ENCODE data around the gene GJE1. TPM values are rescaled to one million over a fixed set of nuclear protein-coding genes. Genes with fewer than 3 reads are reported as not detected.

GJE1 gene
- total RNA-seq, 1 donor from 2014 or later, result not detected

GRCh38 chr6:142178129-142178528 is 45.4 kb downstream of the GJE1 start:
- Mint-ChIP-seq H3K4me3 (ENCODE audit: low read depth) (no peak overlapping the region), H3K36me3 (ENCODE audit: insufficient read depth) (peaks cover 34% of the 10 kb centered on the region), H3K27me3 (no peaks in the 10 kb centered on the region), H3K27ac (no peak overlapping the region), H3K4me1 (ENCODE audit: low read depth) (no peaks in the 10 kb centered on the region), H3K9me3 (ENCODE audit: low read depth) (peaks cover 10% of the 10 kb centered on the region)
- DNase-seq (ENCODE audit: low spot score, unreplicated experiment), result no peak
- TF ChIP-seq CTCF (IDR thresholded peaks at IDR 0.05; ENCODE audit: unreplicated experiment), result no peak

- H3K27ac Mint-ChIP-seq, result no peak overlapping the region
- H3K4me1 Mint-ChIP-seq (ENCODE audit: low read depth), result peaks cover 5% of the 10 kb centered on the region
- no peak overlapping the region for H3K4me3 Mint-ChIP-seq (ENCODE audit: low read depth)
- H3K27me3 Mint-ChIP-seq, result no peaks in the 10 kb centered on the region
- peaks cover 19% of the 10 kb centered on the region for H3K36me3 Mint-ChIP-seq (ENCODE audit: insufficient read depth)
- peaks cover 10% of the 10 kb centered on the region for H3K9me3 Mint-ChIP-seq (ENCODE audit: low read depth)
- no peak for DNase-seq (ENCODE audit: low spot score, unreplicated experiment)
- no peak for TF ChIP-seq CTCF (IDR thresholded peaks at IDR 0.05; ENCODE audit: unreplicated experiment)
Observed at GRCh38 chr6:142182004-142182403, 49.3 kb downstream of the GJE1 start.

- H3K4me1 Mint-ChIP-seq (ENCODE audit: low read depth), result peaks cover 6% of the 10 kb centered on the region
- H3K27me3 Mint-ChIP-seq, result no peaks in the 10 kb centered on the region
- H3K27ac Mint-ChIP-seq, result no peak overlapping the region
- H3K4me3 Mint-ChIP-seq (ENCODE audit: low read depth), result no peak overlapping the region
- H3K9me3 Mint-ChIP-seq (ENCODE audit: low read depth), result no peaks in the 10 kb centered on the region
- peaks cover 8% of the 10 kb centered on the region for H3K36me3 Mint-ChIP-seq (ENCODE audit: insufficient read depth)
- DNase-seq (ENCODE audit: low spot score, unreplicated experiment), result no peak
- no peak for TF ChIP-seq CTCF (IDR thresholded peaks at IDR 0.05; ENCODE audit: unreplicated experiment)
Observed at GRCh38 chr6:142183351-142183750, 50.6 kb downstream of the GJE1 start.

- no peak for TF ChIP-seq CTCF (IDR thresholded peaks at IDR 0.05; ENCODE audit: unreplicated experiment)
- Mint-ChIP-seq H3K4me1 (ENCODE audit: low read depth) (peaks cover 6% of the 10 kb centered on the region), H3K27ac (no peak overlapping the region), H3K9me3 (ENCODE audit: low read depth) (no peaks in the 10 kb centered on the region), H3K27me3 (no peaks in the 10 kb centered on the region), H3K36me3 (ENCODE audit: insufficient read depth) (peaks cover 8% of the 10 kb centered on the region), H3K4me3 (ENCODE audit: low read depth) (no peak overlapping the region)
- DNase-seq (ENCODE audit: low spot score, unreplicated experiment), result no peak
Observed at GRCh38 chr6:142184307-142184706, 51.6 kb downstream of the GJE1 start.

Other genes starting within 250 kb of the GJE1 start
- 0.74 TPM in 1 of 2 replicates, not detected in the other for gene NMBR, start 14.2 kb downstream of the GJE1 start, total RNA-seq
- 49.6 and 52.5 TPM in 2 replicates for gene VTA1, start 14.3 kb downstream of the GJE1 start, total RNA-seq
- gene ADGRG6, start 169.1 kb downstream of the GJE1 start, total RNA-seq, result 126 and 139 TPM in 2 replicates

All from progenitor cell of endocrine pancreas (in vitro differentiated cells).